ENCODE data around the gene OR6N1. TPM values are rescaled to one million over a fixed set of nuclear protein-coding genes. Genes with fewer than 3 reads are reported as not detected.

The OR6N1 gene, protein sequence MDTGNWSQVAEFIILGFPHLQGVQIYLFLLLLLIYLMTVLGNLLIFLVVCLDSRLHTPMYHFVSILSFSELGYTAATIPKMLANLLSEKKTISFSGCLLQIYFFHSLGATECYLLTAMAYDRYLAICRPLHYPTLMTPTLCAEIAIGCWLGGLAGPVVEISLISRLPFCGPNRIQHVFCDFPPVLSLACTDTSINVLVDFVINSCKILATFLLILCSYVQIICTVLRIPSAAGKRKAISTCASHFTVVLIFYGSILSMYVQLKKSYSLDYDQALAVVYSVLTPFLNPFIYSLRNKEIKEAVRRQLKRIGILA
- not detected for total RNA-seq

DNA sequence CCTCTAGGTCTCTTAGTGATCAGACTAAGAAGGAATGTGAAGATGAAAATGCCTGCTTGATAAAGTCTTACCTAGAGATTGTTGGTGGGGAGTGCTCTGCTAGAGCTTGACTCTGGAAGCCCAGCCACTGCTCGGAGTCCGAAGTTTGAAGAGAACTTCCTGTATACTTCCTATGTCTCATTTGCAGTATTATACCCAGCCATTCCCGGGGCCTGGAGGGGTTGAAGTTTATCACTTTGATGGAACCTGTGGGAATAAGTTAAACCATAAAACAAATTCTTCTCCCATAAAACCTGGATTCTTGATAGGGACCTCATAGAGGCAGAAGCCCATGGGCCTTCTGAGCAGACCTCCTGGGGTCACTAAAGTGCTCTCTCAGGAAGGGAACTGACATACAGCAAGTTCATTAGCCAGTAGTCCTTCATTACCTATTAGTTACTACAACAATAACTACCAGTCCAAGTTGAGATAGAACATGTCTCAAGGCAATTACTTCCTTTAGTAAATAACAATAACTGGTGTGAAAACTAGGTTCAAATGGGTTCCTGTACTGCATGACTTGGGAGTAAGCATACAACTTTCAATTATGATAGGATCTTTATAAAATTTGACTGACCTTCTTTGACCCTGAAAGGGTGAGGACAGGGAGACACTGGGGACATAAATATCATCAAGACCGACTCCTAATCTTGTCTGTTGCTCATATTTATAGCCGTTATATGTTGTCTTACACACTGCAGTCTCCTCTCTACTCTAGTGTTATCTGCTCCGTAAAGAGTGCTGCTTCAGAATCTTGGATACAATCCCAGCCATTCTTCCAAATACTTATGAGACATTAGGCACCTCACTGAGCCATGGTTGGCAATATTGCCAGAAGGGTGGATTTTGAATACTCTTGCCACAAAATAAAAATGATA, at the start of gene OR6N1:
Gene OR6N1 (minus strand): TSS at position 246 of the 917 bp plus-strand sequence. CDS start 5,513 bp downstream, outside the sequence.
- H3K27me3 Mint-ChIP-seq: peaks cover 7% of the 10 kb centered on the region
- POLR2A ChIA-PET: no interaction called here
- no peaks in the 10 kb centered on the region for H3K4me1 Mint-ChIP-seq
- DNase-seq (no peak), ATAC-seq (ENCODE audit: low read depth) (no peak)
- no peak within 1 kb of the TSS for H3K27ac Mint-ChIP-seq
- no peaks in the 10 kb centered on the region for H3K36me3 Mint-ChIP-seq
- H3K4me3 Mint-ChIP-seq: no peak within 1 kb of the TSS
- H3K9me3 Mint-ChIP-seq: no peaks in the 10 kb centered on the region

GRCh38 chr1:158821723-158822122, 49.7 kb upstream of the OR6N1 start:
- H3K27me3 Mint-ChIP-seq: peaks cover 4% of the 10 kb centered on the region
- no peaks in the 10 kb centered on the region for H3K9me3 Mint-ChIP-seq
- no peak overlapping the region for H3K27ac Mint-ChIP-seq
- no peaks in the 10 kb centered on the region for H3K36me3 Mint-ChIP-seq
- H3K4me3 Mint-ChIP-seq: no peak overlapping the region
- DNase-seq (no peak), ATAC-seq (ENCODE audit: low read depth) (no peak)
- POLR2A ChIA-PET: no interaction called here
- no peaks in the 10 kb centered on the region for H3K4me1 Mint-ChIP-seq

- peaks cover 2% of the 10 kb centered on the region for H3K27me3 Mint-ChIP-seq
- DNase-seq (no peak), ATAC-seq (ENCODE audit: low read depth) (no peak)
- POLR2A ChIA-PET: no interaction called here
- H3K36me3 Mint-ChIP-seq: no peaks in the 10 kb centered on the region
- H3K4me1 Mint-ChIP-seq: no peaks in the 10 kb centered on the region
- no peaks in the 10 kb centered on the region for H3K9me3 Mint-ChIP-seq
- no peak overlapping the region for H3K4me3 Mint-ChIP-seq
- no peak overlapping the region for H3K27ac Mint-ChIP-seq
Observed at GRCh38 chr1:158819461-158820443, 47.8 kb upstream of the OR6N1 start.

GRCh38 chr1:158818975-158819431, 47.0 kb upstream of the OR6N1 start:
- no peak for DNase-seq
- POLR2A ChIA-PET: no interaction called here
- Mint-ChIP-seq H3K36me3 (no peaks in the 10 kb centered on the region), H3K9me3 (no peaks in the 10 kb centered on the region), H3K27me3 (peaks cover 2% of the 10 kb centered on the region), H3K4me3 (no peak overlapping the region), H3K27ac (no peak overlapping the region), H3K4me1 (no peaks in the 10 kb centered on the region)
- ATAC-seq (ENCODE audit: low read depth): no peak

- H3K9me3 Mint-ChIP-seq: no peaks in the 10 kb centered on the region
- H3K27ac Mint-ChIP-seq: no peak overlapping the region
- POLR2A ChIA-PET: no interaction called here
- no peak overlapping the region for H3K4me3 Mint-ChIP-seq
- H3K4me1 Mint-ChIP-seq: no peaks in the 10 kb centered on the region
- no peak for DNase-seq
- H3K36me3 Mint-ChIP-seq: no peaks in the 10 kb centered on the region
- no peak for ATAC-seq (ENCODE audit: low read depth)
- H3K27me3 Mint-ChIP-seq: peaks cover 2% of the 10 kb centered on the region
Observed at GRCh38 chr1:158818560-158818959, 46.6 kb upstream of the OR6N1 start.

GRCh38 chr1:158814970-158815369, 43.0 kb upstream of the OR6N1 start:
- DNase-seq (no peak), ATAC-seq (ENCODE audit: low read depth) (no peak)
- Mint-ChIP-seq H3K27ac (no peak overlapping the region), H3K4me3 (no peak overlapping the region), H3K4me1 (no peaks in the 10 kb centered on the region), H3K27me3 (peaks cover 2% of the 10 kb centered on the region), H3K9me3 (no peaks in the 10 kb centered on the region), H3K36me3 (no peaks in the 10 kb centered on the region)
- POLR2A ChIA-PET: no interaction called here

DNA sequence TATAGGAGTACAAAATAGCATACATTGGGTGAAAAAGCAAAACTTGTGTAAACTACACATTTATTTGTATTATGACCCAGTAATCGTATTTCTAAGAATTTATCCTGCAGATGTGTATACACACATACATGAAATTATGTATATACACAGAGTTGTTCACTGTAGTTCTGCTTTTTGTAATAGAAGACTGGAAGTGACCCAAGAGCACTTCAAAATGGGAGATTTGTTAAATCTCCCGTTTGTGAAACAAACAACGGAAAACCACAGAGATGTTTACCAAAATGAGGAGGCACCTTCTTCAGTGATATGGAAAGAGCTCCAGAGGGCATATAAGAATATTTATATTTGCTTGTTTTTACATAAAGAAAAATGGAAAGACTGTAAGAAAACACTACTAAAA, 41.2 kb upstream of the OR6N1 start:
- Mint-ChIP-seq H3K9me3 (no peaks in the 10 kb centered on the region), H3K36me3 (no peaks in the 10 kb centered on the region), H3K27ac (no peak overlapping the region), H3K4me3 (no peak overlapping the region), H3K27me3 (peaks cover 2% of the 10 kb centered on the region), H3K4me1 (no peaks in the 10 kb centered on the region)
- DNase-seq: no peak
- POLR2A ChIA-PET: no interaction called here
- ATAC-seq (ENCODE audit: low read depth): no peak

DNA sequence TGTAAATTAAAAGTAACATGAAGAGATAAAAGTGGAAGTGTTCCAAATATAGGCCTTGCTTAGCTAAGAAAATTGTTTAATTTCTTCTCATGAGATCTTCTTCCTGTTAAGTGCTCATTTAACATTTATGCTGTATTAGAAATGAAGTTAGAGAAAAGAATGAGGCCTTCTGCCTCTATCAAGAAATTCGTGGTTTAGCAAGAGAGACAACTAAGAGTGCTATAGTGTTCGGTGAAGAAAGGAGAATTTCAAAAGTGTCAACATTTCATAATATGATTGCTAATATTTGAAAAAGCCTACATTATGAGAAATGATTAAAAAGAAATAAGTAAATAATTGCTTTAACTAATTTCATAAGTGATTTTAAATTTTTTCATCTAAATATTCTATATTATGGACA, 40.3 kb upstream of the OR6N1 start:
- Mint-ChIP-seq H3K27me3 (peaks cover 4% of the 10 kb centered on the region), H3K27ac (no peak overlapping the region), H3K9me3 (no peaks in the 10 kb centered on the region), H3K4me1 (no peaks in the 10 kb centered on the region), H3K4me3 (no peak overlapping the region), H3K36me3 (no peaks in the 10 kb centered on the region)
- ATAC-seq (ENCODE audit: low read depth) (no peak), DNase-seq (no peak)
- POLR2A ChIA-PET: no interaction called here

- peaks cover 10% of the 10 kb centered on the region for H3K27me3 Mint-ChIP-seq
- DNase-seq: no peak
- no peaks in the 10 kb centered on the region for H3K9me3 Mint-ChIP-seq
- no peaks in the 10 kb centered on the region for H3K4me1 Mint-ChIP-seq
- no peak overlapping the region for H3K27ac Mint-ChIP-seq
- POLR2A ChIA-PET: no interaction called here
- ATAC-seq (ENCODE audit: low read depth): no peak
- no peak overlapping the region for H3K4me3 Mint-ChIP-seq
- H3K36me3 Mint-ChIP-seq: no peaks in the 10 kb centered on the region
Observed at GRCh38 chr1:158810311-158810710, 38.3 kb upstream of the OR6N1 start.

DNA sequence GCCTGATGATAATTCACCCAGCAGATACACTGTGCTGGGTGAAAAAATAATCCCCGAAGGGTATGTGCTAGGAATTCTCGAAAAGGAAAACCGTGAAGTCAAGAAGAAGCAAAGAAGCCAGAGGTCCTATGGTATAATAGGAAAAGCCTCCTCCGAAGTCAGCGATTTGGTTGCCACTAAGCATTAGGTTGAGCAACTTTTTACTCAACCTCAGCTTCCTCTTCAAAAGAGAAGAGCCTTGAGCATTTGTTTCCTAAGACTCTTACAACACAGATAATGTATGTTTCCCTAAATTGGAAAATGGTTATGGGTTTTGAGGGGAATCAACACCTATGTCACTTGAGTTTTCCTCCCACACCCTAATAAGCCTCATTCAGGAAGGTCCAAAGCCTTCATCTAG, 37.9 kb upstream of the OR6N1 start:
- Mint-ChIP-seq H3K9me3 (no peaks in the 10 kb centered on the region), H3K27me3 (peaks cover 10% of the 10 kb centered on the region), H3K4me3 (no peak overlapping the region), H3K27ac (no peak overlapping the region), H3K36me3 (no peaks in the 10 kb centered on the region), H3K4me1 (no peaks in the 10 kb centered on the region)
- ATAC-seq (ENCODE audit: low read depth): no peak
- POLR2A ChIA-PET: no interaction called here
- no peak for DNase-seq

DNA sequence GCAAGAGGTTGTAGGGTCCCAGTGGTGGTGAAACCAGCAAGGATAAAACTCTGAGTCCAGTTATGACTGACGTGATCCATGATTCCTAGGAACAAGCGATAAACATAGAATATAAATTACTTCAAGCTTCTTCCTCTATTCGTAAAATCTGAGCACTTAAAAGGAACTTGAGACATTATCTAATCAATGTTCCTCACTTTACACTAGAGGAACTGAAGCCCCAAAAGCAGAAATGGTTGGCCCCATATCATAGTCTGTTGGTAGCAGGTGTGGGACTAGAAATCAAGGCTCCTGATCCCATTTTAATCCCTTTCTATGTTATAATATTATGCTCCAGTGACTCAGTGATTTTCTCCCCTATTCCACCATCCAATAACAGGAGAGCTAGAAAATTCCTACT, 37.3 kb upstream of the OR6N1 start:
- Mint-ChIP-seq H3K4me3 (no peak overlapping the region), H3K9me3 (no peaks in the 10 kb centered on the region), H3K27ac (no peak overlapping the region), H3K27me3 (peaks cover 10% of the 10 kb centered on the region), H3K36me3 (no peaks in the 10 kb centered on the region), H3K4me1 (no peaks in the 10 kb centered on the region)
- DNase-seq (no peak), ATAC-seq (ENCODE audit: low read depth) (no peak)
- POLR2A ChIA-PET: no interaction called here

- Mint-ChIP-seq H3K4me3 (no peak overlapping the region), H3K4me1 (no peaks in the 10 kb centered on the region), H3K27ac (no peak overlapping the region), H3K36me3 (no peaks in the 10 kb centered on the region), H3K27me3 (peaks cover 18% of the 10 kb centered on the region), H3K9me3 (no peaks in the 10 kb centered on the region)
- DNase-seq (no peak), ATAC-seq (ENCODE audit: low read depth) (no peak)
- POLR2A ChIA-PET: no interaction called here
Observed at GRCh38 chr1:158806916-158807536, 35.0 kb upstream of the OR6N1 start.

DNA sequence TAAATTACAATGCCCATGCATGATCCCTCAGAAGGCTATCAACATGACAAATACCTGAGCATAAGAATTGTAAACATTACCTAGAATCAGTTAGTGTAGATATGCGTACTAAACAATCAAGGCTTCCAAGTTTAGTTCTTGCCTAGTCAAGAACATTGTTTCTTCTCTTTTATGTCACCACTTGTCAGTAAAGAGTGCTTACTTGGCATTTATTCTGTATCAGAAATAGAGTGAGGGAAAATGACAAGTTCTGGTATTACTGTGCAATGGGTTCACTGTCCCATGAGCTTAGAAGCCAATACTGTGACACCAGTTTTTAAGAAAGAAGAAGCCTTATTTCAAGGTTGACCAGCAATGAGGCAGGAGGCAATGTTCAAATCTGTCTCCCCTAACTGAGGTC, 31.7 kb upstream of the OR6N1 start:
- Mint-ChIP-seq H3K9me3 (no peaks in the 10 kb centered on the region), H3K27me3 (peaks cover 28% of the 10 kb centered on the region), H3K27ac (no peak overlapping the region), H3K4me1 (no peaks in the 10 kb centered on the region), H3K36me3 (no peaks in the 10 kb centered on the region), H3K4me3 (no peak overlapping the region)
- ATAC-seq (ENCODE audit: low read depth) (no peak), DNase-seq (no peak)
- POLR2A ChIA-PET: no interaction called here
